Osteocyte (in vitro differentiated cells): ENCODE measurements around the gene MRPL49. TPM values are rescaled to one million over a fixed set of nuclear protein-coding genes. Genes with fewer than 3 reads are reported as not detected.
A peak's percentile ranks its signal among the peaks of the same experiment; 100 is the strongest.
"Not testable (repeated sequence)": the region's sequence is repeated elsewhere in the genome, so short reads cannot be mapped to it uniquely, and the experiment has no call there.

Experiments used
- DNase-seq: peaks from one replicate; pipeline ENCODE4 v3.0.0; 2021; ENCODE audit warnings: mixed read lengths; ENCODE audit not compliant: unreplicated experiment; ENCODE audit errors: extremely low spot score
- H3K27ac Mint-ChIP-seq: one replicate; pipeline ENCODE4 v1.8.0; 2021; ENCODE audit warnings: mild to moderate bottlenecking, mixed read lengths; ENCODE audit not compliant: unreplicated experiment
- H3K27me3 Mint-ChIP-seq: one replicate; pipeline ENCODE4 v1.8.0; 2021; ENCODE audit warnings: mixed read lengths; ENCODE audit not compliant: unreplicated experiment
- H3K36me3 Mint-ChIP-seq: one replicate; pipeline ENCODE4 v1.8.0; 2021; ENCODE audit warnings: mixed read lengths; ENCODE audit not compliant: unreplicated experiment
- H3K4me1 Mint-ChIP-seq: one replicate; pipeline ENCODE4 v1.8.0; 2021; ENCODE audit warnings: mixed read lengths; ENCODE audit not compliant: unreplicated experiment
- H3K4me3 Mint-ChIP-seq: one replicate; pipeline ENCODE4 v1.8.0; 2021; ENCODE audit warnings: mild to moderate bottlenecking, moderate library complexity, mixed read lengths; ENCODE audit not compliant: unreplicated experiment
- H3K9me3 Mint-ChIP-seq: one replicate; pipeline ENCODE4 v1.8.0; 2021; ENCODE audit warnings: mixed read lengths; ENCODE audit not compliant: unreplicated experiment
- CTCF ChIP-seq: fragments of 200-600 bp; sonication (generic); IDR thresholded peaks from 2 replicates; pipeline ENCODE4 v1.5.0; 2021; ENCODE audit warnings: antibody characterized with exemption, mild to moderate bottlenecking, moderate library complexity
- total RNA-seq: library from RNA; stranded (reverse); gene quantifications from 2 replicates; pipeline ENCODE4 v1.2.1, GENCODE V29; 2021

The MRPL49 gene
- total RNA-seq, 1 donor from 2014 or later, result 43.5 TPM

DNA sequence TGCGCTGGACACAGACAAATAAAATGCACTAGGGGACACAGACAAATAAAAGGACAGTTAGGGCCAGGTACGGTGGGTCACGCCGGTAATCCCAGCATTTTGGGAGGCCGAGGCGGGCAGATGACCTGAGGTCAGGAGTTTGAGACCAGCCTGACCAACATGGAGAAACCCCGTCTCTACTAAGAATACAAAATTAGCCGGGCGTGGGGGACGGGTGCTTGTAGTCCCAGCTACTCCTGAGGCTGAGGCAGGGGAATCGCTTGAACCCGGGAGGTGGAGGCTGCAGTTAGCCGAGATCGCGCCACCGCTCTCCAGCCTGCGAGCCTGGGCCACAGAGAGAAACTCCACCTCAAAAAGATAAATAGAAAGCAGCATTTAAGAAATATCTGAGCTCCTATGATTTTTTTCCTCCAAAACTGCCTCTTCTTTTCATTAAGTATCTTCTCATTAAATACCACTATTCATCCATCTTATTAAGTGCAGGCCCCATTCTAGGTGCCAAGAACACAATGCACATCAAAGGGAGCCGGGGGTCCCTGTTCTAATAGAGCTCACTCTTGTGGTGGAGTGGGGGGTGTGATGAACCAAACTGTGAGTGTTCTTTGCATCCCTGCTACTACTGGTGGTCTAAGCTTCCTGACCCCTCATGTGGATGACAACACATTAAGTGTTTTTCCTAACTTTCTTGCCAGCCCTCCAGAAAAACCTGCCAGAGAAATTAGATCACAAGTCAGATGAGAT is 3.9 kb upstream of the MRPL49 start:
- Mint-ChIP-seq H3K9me3 (no peaks in the 10 kb centered on the region), H3K27ac (peak overlapping the region; percentile 85), H3K27me3 (no peaks in the 10 kb centered on the region), H3K36me3 (peaks cover 16% of the 10 kb centered on the region), H3K4me1 (peaks cover 37% of the 10 kb centered on the region), H3K4me3 (peak overlapping the region; percentile 86)
- no peak for TF ChIP-seq CTCF
- no peak for DNase-seq

GRCh38 chr11:65118891-65119669 is 3.0 kb upstream of the MRPL49 start:
- peaks cover 16% of the 10 kb centered on the region for H3K36me3 Mint-ChIP-seq
- H3K27ac Mint-ChIP-seq, result peak overlapping the region; percentile 63
- not testable (repeated sequence) for H3K27me3 Mint-ChIP-seq, DNase-seq, H3K4me3 Mint-ChIP-seq, H3K9me3 Mint-ChIP-seq
- peaks cover 30% of the 10 kb centered on the region for H3K4me1 Mint-ChIP-seq

GRCh38 chr11:65119670-65119995 is 2.5 kb upstream of the MRPL49 start:
- no peak for TF ChIP-seq CTCF
- Mint-ChIP-seq H3K27me3 (no peaks in the 10 kb centered on the region), H3K36me3 (peaks cover 19% of the 10 kb centered on the region), H3K9me3 (no peaks in the 10 kb centered on the region), H3K4me1 (peaks cover 33% of the 10 kb centered on the region), H3K27ac (no peak overlapping the region), H3K4me3 (no peak overlapping the region)
- DNase-seq, result no peak

GRCh38 chr11:65120831-65121230 is 1.3 kb upstream of the MRPL49 start:
- TF ChIP-seq CTCF, result no peak
- peaks cover 19% of the 10 kb centered on the region for H3K36me3 Mint-ChIP-seq
- DNase-seq, result no peak
- peak overlapping the region; percentile 97 for H3K4me3 Mint-ChIP-seq
- peak overlapping the region; percentile 97 for H3K27ac Mint-ChIP-seq
- no peaks in the 10 kb centered on the region for H3K9me3 Mint-ChIP-seq
- H3K27me3 Mint-ChIP-seq, result no peaks in the 10 kb centered on the region
- H3K4me1 Mint-ChIP-seq, result peaks cover 33% of the 10 kb centered on the region

DNA sequence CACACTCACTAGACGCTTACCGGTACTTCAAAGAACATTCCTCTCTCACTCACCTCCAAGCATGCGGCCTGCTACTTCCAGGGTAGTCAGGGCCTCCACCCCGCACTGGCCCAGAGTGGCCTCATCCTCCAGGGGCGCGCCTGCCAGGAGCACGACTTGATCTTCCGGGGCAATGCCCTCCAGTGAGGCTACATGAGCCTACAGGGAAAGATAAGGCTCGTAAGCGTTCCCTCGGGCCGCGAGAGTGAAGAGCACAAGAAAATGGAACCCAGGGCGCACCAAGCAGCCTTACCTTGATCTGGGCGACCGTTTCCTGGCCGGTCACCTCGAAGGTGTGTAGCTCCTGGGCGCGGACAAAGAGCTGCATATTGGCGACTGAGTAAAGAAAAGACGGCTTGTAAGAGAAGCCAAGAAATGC is 665 bp upstream of the MRPL49 start:
- no peaks in the 10 kb centered on the region for H3K9me3 Mint-ChIP-seq
- peak; percentile 84 for DNase-seq
- H3K36me3 Mint-ChIP-seq, result peaks cover 21% of the 10 kb centered on the region
- peak overlapping the region; percentile 97 for H3K4me3 Mint-ChIP-seq
- TF ChIP-seq CTCF, result no peak
- H3K27ac Mint-ChIP-seq, result peak overlapping the region; percentile 97
- H3K27me3 Mint-ChIP-seq, result no peaks in the 10 kb centered on the region
- H3K4me1 Mint-ChIP-seq, result peaks cover 33% of the 10 kb centered on the region
